Coronary artery (tissue), 2 donors: Measurements from ENCODE around the gene ZNF22.
A peak's percentile ranks its signal among the peaks of the same experiment; 100 is the strongest.

Experiments
- DNase-seq: peaks from one replicate; pipeline ENCODE4 v3.0.0-alpha.2; 2017; ENCODE audit warnings: low spot score
- H3K27ac ChIP-seq, 2 donors: fragments of 200-600 bp; sonication (generic); one replicate each; pipeline ENCODE4 v1.5.1; 2016 to 2019
- H3K4me3 ChIP-seq: fragments of 200-600 bp; sonication (generic); 2 replicates; pipeline ENCODE4 v1.5.1; 2016; ENCODE audit warnings: mild to moderate bottlenecking, moderate library complexity
- TF ChIP-seq, protein P1 (sequence below): fragments of 200-600 bp; sonication (generic); IDR thresholded peaks from one replicate; pipeline ENCODE4 v1.5.1; 2019; ENCODE audit warnings: antibody characterized with exemption

The ZNF22 gene

DNA sequence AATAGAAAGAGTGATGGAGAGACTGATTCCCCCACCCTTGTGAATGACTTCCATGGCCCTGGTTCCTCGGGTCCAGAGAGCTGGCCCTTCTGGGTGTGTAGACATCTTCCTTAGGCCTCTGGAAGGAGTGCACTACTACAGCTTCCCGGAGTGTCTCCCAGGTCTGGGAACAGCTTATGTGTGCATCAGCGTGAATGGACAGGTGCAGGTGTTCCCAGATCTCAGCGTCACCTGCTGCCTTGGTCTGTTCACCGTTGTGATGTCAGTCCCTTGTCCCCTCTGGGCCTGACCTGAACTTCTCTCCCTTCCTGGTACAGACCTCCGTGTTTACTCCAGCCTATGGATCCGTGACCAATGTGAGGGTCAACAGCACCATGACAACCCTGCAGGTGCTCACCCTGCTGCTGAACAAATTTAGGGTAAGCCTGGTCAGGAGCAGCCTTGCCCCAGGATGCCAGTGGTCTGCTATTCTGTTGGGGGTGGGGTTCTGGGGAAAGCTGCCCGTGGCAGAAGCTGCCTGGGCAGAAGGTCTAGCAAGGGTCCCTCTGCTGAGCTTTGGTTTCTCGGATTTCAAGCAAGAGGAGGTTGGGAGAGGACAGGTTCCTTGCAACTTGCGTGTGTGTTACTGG lies 11.7 kb upstream of the ZNF22 start:
- Histone ChIP-seq H3K27ac (peak overlapping the region in 1 of 2 donors; percentile 2), H3K4me3 (no peak overlapping the region)
- DNase-seq: peak; percentile 45
- TF ChIP-seq, protein P1, sequence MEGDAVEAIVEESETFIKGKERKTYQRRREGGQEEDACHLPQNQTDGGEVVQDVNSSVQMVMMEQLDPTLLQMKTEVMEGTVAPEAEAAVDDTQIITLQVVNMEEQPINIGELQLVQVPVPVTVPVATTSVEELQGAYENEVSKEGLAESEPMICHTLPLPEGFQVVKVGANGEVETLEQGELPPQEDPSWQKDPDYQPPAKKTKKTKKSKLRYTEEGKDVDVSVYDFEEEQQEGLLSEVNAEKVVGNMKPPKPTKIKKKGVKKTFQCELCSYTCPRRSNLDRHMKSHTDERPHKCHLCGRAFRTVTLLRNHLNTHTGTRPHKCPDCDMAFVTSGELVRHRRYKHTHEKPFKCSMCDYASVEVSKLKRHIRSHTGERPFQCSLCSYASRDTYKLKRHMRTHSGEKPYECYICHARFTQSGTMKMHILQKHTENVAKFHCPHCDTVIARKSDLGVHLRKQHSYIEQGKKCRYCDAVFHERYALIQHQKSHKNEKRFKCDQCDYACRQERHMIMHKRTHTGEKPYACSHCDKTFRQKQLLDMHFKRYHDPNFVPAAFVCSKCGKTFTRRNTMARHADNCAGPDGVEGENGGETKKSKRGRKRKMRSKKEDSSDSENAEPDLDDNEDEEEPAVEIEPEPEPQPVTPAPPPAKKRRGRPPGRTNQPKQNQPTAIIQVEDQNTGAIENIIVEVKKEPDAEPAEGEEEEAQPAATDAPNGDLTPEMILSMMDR: no peak

- Histone ChIP-seq H3K4me3 (no peak overlapping the region), H3K27ac (peak overlapping the region in 1 of 2 donors; percentile 2)
- DNase-seq: peak; percentile 60
- TF ChIP-seq, protein P1: no peak
Observed at GRCh38 chr10:44989597-44990301, 11.0 kb upstream of the ZNF22 start.

- Histone ChIP-seq H3K4me3 (no peak overlapping the region), H3K27ac (peak overlapping the region; percentile 7 to 98)
- TF ChIP-seq, protein P1: no peak
- peak; percentile 45 for DNase-seq
Observed at GRCh38 chr10:44990302-44990655, 10.4 kb upstream of the ZNF22 start.

GRCh38 chr10:44990965-44991364 lies 9.8 kb upstream of the ZNF22 start:
- TF ChIP-seq, protein P1: no peak

GRCh38 chr10:44991571-44991970 lies 9.2 kb upstream of the ZNF22 start:
- Histone ChIP-seq H3K4me3 (no peak overlapping the region), H3K27ac (peak overlapping the region; percentile 81 to 98)
- DNase-seq: peak; percentile 66
- TF ChIP-seq, protein P1: no peak

More at GRCh38 chr10:44990965-44991364, 9.8 kb upstream of the ZNF22 start:
- Histone ChIP-seq H3K27ac (peak overlapping the region; percentile 81 to 98), H3K4me3 (no peak overlapping the region)
- peak; percentile 65 for DNase-seq

DNA sequence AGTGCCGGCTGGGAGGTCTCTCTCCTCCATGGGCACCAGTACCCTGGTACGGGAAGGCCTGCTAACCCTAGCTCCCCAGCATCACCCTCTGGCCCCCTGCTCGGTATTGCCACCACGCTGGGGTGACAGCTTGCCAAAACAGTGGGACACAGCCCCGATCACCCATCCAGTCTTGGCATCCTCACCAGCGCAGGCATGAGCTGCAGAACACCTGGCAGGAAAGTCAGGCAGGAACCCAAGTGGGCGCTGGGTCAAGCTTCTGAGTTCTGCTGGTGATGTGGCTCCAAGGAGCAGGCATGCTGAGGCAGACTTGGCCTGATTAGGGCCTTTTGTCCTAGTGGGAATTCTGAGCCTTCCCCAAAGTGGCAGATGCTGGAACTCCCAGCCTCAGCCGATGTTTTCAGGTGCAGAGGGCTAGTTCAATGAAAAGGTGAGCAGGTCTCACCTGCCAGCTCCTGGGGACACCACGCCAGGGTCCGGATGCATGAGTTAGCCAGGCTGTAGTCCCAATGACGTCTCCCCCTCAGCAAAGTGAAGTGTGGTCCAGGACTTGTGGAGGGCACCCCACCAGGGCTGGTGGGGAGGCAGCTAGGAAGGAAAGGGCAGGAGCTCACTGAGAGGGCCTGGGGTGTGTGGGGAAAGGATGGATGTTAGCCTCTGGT lies 8.5 kb upstream of the ZNF22 start:
- peak overlapping the region; percentile 81 to 98 for H3K27ac ChIP-seq
- peak; percentile 74 for DNase-seq

More for the DNA sequence above, 8.5 kb upstream of the ZNF22 start:
- no peak overlapping the region for H3K4me3 ChIP-seq
- TF ChIP-seq, protein P1: no peak
